Measurements from ENCODE around the gene NPIPA5. TPM values are rescaled to one million over a fixed set of nuclear protein-coding genes. Genes with fewer than 3 reads are reported as not detected.
"Not testable (repeated sequence)": the region's sequence is repeated elsewhere in the genome, so short reads cannot be mapped to it uniquely, and the experiment has no call there.

The NPIPA5 gene
- total RNA-seq, 1 donor from 2014 or later = 1.2 TPM

DNA sequence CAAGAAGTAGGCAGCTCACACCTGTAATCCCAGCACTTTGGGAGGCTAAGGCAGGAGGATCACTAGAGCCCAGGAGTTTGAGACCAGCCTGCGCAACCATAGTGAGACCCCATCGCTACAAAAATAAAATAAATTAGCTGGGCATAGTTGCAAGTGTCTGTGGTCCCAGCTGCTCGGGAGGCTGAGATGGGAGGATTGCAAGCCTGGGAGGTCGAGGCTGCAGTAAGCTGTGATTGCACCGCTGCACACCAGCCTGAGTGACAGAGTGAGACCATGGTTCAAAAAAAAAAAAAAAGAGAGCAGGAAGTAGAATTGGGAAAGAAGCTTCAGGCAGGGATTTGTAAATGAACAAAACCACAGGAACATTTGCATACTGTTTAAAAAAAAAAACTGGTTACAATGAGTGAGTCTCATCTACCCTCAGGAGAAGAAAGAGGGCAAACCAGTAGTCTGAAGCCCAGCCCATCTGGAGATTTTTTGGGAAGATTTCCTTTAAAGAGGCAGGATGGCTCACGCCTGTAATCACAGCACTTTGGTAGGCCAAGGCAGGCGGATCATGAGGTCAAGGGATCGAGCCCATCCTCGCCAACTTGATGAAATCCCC is 25.4 kb upstream of the NPIPA5 start:
- Mint-ChIP-seq H3K4me3 (ENCODE audit: unreplicated experiment) (no peak overlapping the region), H3K4me1 (ENCODE audit: low read depth, unreplicated experiment) (no peaks in the 10 kb centered on the region), H3K27ac (ENCODE audit: unreplicated experiment) (no peak overlapping the region), H3K9me3 (ENCODE audit: unreplicated experiment) (no peaks in the 10 kb centered on the region), H3K36me3 (ENCODE audit: unreplicated experiment) (no peaks in the 10 kb centered on the region), H3K27me3 (ENCODE audit: unreplicated experiment) (no peaks in the 10 kb centered on the region)
- TF ChIP-seq, protein P1, sequence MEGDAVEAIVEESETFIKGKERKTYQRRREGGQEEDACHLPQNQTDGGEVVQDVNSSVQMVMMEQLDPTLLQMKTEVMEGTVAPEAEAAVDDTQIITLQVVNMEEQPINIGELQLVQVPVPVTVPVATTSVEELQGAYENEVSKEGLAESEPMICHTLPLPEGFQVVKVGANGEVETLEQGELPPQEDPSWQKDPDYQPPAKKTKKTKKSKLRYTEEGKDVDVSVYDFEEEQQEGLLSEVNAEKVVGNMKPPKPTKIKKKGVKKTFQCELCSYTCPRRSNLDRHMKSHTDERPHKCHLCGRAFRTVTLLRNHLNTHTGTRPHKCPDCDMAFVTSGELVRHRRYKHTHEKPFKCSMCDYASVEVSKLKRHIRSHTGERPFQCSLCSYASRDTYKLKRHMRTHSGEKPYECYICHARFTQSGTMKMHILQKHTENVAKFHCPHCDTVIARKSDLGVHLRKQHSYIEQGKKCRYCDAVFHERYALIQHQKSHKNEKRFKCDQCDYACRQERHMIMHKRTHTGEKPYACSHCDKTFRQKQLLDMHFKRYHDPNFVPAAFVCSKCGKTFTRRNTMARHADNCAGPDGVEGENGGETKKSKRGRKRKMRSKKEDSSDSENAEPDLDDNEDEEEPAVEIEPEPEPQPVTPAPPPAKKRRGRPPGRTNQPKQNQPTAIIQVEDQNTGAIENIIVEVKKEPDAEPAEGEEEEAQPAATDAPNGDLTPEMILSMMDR (IDR thresholded peaks at IDR 0.05; ENCODE audit: partially characterized antibody, unreplicated experiment) = no peak
- no peak for DNase-seq

DNA sequence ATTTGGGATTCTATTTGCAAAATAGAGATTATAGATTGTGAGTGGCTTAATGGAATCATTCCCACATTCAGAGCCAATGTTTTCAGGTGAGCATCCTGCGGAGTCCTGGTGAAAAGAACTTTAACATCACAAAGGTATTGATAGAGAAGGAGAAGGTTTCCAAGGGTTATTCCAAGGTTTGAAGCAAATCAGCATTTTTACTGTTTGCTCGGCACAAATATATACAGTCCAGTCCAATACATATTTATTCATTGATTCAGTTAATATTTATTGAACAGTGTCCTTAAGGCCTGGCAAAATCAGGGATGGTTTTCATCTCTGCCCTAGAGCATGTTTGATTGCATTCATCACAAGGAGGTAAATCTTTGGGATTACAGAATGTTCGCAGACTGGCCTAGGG is 23.9 kb upstream of the NPIPA5 start:
- no peaks in the 10 kb centered on the region for H3K36me3 Mint-ChIP-seq (ENCODE audit: unreplicated experiment)
- TF ChIP-seq, protein P1 (IDR thresholded peaks at IDR 0.05; ENCODE audit: partially characterized antibody, unreplicated experiment) = no peak

DNA sequence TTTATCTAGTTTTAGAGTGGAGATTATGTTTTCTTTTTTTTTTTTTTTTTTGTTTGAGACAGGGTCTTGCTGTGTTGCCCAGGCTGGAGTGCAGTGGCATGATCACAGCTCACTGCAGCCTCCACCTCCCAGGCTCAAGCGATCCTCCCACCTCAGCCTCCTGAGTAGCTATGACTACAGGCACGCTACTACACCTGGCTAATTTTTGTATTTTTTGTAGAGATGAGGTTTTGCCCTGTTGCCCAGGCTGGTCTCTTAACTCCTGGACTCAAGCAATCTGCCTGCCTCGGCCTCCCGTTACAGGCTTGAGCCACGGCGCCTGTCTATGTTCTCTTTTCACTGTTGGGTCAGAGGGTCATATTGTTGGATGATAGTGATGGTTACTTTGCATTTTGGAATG is 22.2 kb upstream of the NPIPA5 start:
- H3K9me3 Mint-ChIP-seq (ENCODE audit: unreplicated experiment); H3K4me3 Mint-ChIP-seq (ENCODE audit: unreplicated experiment); H3K27ac Mint-ChIP-seq (ENCODE audit: unreplicated experiment); H3K4me1 Mint-ChIP-seq (ENCODE audit: low read depth, unreplicated experiment); H3K27me3 Mint-ChIP-seq (ENCODE audit: unreplicated experiment); H3K36me3 Mint-ChIP-seq (ENCODE audit: unreplicated experiment); DNase-seq: not testable (repeated sequence)

More for the DNA sequence above, 23.9 kb upstream of the NPIPA5 start:
- Mint-ChIP-seq H3K9me3 (ENCODE audit: unreplicated experiment) (no peaks in the 10 kb centered on the region), H3K4me1 (ENCODE audit: low read depth, unreplicated experiment) (no peaks in the 10 kb centered on the region), H3K27me3 (ENCODE audit: unreplicated experiment) (peaks cover 3% of the 10 kb centered on the region), H3K4me3 (ENCODE audit: unreplicated experiment) (no peak overlapping the region), H3K27ac (ENCODE audit: unreplicated experiment) (no peak overlapping the region)
- no peak for DNase-seq

DNA sequence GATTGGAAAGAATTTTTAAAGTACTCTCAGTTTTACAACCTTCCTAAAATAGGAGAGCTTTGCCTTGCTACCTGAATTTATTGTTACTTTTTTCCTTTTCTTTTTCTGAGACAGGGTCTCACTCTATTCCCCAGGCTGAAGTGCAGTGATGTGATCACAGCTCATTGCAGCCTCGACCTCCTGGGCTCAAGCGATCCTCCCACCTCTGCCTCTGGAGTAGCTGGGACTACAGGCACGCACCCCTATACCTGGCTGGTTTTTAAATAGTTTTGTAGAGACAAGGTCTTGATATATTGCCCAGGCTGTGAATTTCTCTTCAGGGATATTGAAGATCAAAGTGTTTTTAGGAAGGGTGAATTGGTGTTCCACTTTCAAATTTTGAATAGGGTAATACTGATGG is 21.2 kb upstream of the NPIPA5 start:
- Mint-ChIP-seq H3K9me3 (ENCODE audit: unreplicated experiment) (peaks cover 3% of the 10 kb centered on the region), H3K27ac (ENCODE audit: unreplicated experiment) (no peak overlapping the region), H3K27me3 (ENCODE audit: unreplicated experiment) (peaks cover 8% of the 10 kb centered on the region), H3K4me1 (ENCODE audit: low read depth, unreplicated experiment) (no peaks in the 10 kb centered on the region), H3K36me3 (ENCODE audit: unreplicated experiment) (no peaks in the 10 kb centered on the region), H3K4me3 (ENCODE audit: unreplicated experiment) (no peak overlapping the region)
- TF ChIP-seq, protein P1 (IDR thresholded peaks at IDR 0.05; ENCODE audit: partially characterized antibody, unreplicated experiment) = no peak
- no peak for DNase-seq

DNA sequence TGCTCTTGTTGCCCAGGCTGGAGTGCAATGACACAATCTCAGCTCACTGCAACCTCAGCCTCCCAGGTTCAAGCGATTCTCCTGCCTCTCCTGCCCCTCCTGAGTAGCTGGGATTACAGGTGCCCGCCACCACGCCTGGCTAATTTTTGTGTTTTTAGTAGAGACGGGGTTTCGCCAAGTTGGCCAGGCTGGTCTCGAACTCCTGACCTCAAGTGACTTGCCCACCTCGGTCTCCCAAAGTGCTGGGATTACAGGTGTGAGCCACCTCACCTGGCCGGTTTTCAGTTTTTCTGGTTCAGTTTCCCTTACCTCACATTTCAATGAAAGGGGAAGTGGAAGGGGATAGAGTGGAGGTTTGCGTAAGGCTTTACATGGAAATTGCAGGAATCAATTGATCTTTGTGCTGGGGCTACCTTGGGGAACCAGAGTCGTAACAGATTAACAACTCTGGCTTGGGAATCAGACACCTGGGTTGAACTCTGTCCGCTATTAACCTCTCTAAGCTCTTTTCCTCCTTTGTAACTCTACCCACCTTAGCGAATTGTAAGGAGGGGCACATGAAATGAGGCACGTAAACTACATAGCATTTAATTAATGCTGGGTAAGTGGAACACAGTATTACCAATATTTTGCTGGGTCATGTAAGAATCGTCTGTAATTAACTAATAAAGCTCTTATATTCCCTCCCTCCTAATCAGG is 20.7 kb upstream of the NPIPA5 start:
- no peaks in the 10 kb centered on the region for H3K4me1 Mint-ChIP-seq (ENCODE audit: low read depth, unreplicated experiment)
- no peak for DNase-seq
- H3K36me3 Mint-ChIP-seq (ENCODE audit: unreplicated experiment) = no peaks in the 10 kb centered on the region
- peaks cover 8% of the 10 kb centered on the region for H3K27me3 Mint-ChIP-seq (ENCODE audit: unreplicated experiment)
- H3K4me3 Mint-ChIP-seq (ENCODE audit: unreplicated experiment) = no peak overlapping the region
- TF ChIP-seq, protein P1 (IDR thresholded peaks at IDR 0.05; ENCODE audit: partially characterized antibody, unreplicated experiment) = no peak
- peaks cover 3% of the 10 kb centered on the region for H3K9me3 Mint-ChIP-seq (ENCODE audit: unreplicated experiment)
- no peak overlapping the region for H3K27ac Mint-ChIP-seq (ENCODE audit: unreplicated experiment)
